HepG2 (cell line): Measurements from ENCODE around the gene MTA2. TPM values are rescaled to one million over a fixed set of nuclear protein-coding genes. Genes with fewer than 3 reads are reported as not detected.

ENCODE experiments used
- DDIT3 ChIP-seq: sonication (generic); formaldehyde crosslinking; IDR thresholded peaks from 2 replicates; pipeline ENCODE4 v1.4.0; 2020; ENCODE audit warnings: mild to moderate bottlenecking, missing genetic modification reagents
- EED ChIP-seq: sonication (generic); formaldehyde crosslinking; IDR thresholded peaks from 2 replicates; pipeline ENCODE4 v1.5.0; 2020; ENCODE audit warnings: mild to moderate bottlenecking, missing genetic modification reagents
- KDM4B ChIP-seq: sonication (generic); formaldehyde crosslinking; IDR thresholded peaks from 2 replicates; pipeline ENCODE4 v1.4.0; 2020; ENCODE audit warnings: missing genetic modification reagents
- SOX5 ChIP-seq: IDR thresholded peaks from 2 replicates; pipeline ENCODE4 v1.6.1; 2016; ENCODE audit warnings: borderline replicate concordance
- YEATS2 ChIP-seq: sonication (generic); formaldehyde crosslinking; IDR thresholded peaks from 2 replicates; pipeline ENCODE4 v1.4.0; 2020; ENCODE audit warnings: missing genetic modification reagents, borderline replicate concordance
- ZBTB4 ChIP-seq: sonication (generic); formaldehyde crosslinking; IDR thresholded peaks from 2 replicates; pipeline ENCODE4 v1.4.0; 2020; ENCODE audit warnings: missing genetic modification reagents, mild to moderate bottlenecking, borderline replicate concordance
- ZNF136 ChIP-seq: sonication (generic); formaldehyde crosslinking; IDR thresholded peaks from 2 replicates; pipeline ENCODE4 v1.8.1; 2022; ENCODE audit warnings: low read depth, mild to moderate bottlenecking, moderate library complexity, missing genetic modification reagents
- ZNF253 ChIP-seq: sonication (generic); formaldehyde crosslinking; IDR thresholded peaks from 2 replicates; pipeline ENCODE4 v1.8.0; 2022; ENCODE audit warnings: mild to moderate bottlenecking, missing genetic modification reagents, borderline replicate concordance
- ZNF572 ChIP-seq: sonication (generic); formaldehyde crosslinking; IDR thresholded peaks from 2 replicates; pipeline ENCODE4 v1.5.1; 2020; ENCODE audit warnings: mild to moderate bottlenecking, missing genetic modification reagents
- ZNF598 ChIP-seq: sonication (generic); formaldehyde crosslinking; IDR thresholded peaks from 2 replicates; pipeline ENCODE4 v1.5.1; 2020; ENCODE audit warnings: mild to moderate bottlenecking, missing genetic modification reagents, borderline replicate concordance
- polyA plus RNA-seq, 8 experiments: library from polyadenylated mRNA; depleted of rRNA in 3 of 8; stranded (reverse) in 7 of 8; unstranded in 1 of 8; fragments of >200 nt; fragmentation: Illumina TruSeq in 4 of 8; extraction: Trizol in 4 of 8; gene quantifications; 2 replicates each; pipeline versions ENCODE4 v1.2.1 to v1.2.3, GENCODE V29; 2011 to 2016; ENCODE audit warnings: low read depth in 4 of 8, missing spikeins in 1 of 8, mixed read lengths in 1 of 8; ENCODE audit not compliant: insufficient read depth in 1 of 8
- total RNA-seq, 5 experiments: library from RNA; depleted of rRNA; stranded (reverse); fragments of >200 nt; fragmentation: Illumina TruSeq; extraction: Trizol; gene quantifications; 2 replicates each; pipeline ENCODE4 v1.2.3, GENCODE V29; 2016; ENCODE audit warnings: low read depth in 1 of 5
- TF ChIP-seq, protein P1 (sequence below): sonication (generic); formaldehyde crosslinking; conservative IDR thresholded peaks from 2 replicates; pipeline ENCODE4 v1.5.0; 2020; ENCODE audit warnings: missing genetic modification reagents
- TF ChIP-seq, protein P2 (sequence below): sonication (generic); formaldehyde crosslinking; IDR thresholded peaks from 2 replicates; pipeline ENCODE4 v1.4.0; 2020; ENCODE audit warnings: missing genetic modification reagents, borderline replicate concordance

MTA2 gene
- total and polyA plus RNA-seq, 2 of the 13 experiments (the other 11 are each of a cell fraction or from before 2014, with no cell fraction given), result 14.0 to 70.0 TPM

DNA sequence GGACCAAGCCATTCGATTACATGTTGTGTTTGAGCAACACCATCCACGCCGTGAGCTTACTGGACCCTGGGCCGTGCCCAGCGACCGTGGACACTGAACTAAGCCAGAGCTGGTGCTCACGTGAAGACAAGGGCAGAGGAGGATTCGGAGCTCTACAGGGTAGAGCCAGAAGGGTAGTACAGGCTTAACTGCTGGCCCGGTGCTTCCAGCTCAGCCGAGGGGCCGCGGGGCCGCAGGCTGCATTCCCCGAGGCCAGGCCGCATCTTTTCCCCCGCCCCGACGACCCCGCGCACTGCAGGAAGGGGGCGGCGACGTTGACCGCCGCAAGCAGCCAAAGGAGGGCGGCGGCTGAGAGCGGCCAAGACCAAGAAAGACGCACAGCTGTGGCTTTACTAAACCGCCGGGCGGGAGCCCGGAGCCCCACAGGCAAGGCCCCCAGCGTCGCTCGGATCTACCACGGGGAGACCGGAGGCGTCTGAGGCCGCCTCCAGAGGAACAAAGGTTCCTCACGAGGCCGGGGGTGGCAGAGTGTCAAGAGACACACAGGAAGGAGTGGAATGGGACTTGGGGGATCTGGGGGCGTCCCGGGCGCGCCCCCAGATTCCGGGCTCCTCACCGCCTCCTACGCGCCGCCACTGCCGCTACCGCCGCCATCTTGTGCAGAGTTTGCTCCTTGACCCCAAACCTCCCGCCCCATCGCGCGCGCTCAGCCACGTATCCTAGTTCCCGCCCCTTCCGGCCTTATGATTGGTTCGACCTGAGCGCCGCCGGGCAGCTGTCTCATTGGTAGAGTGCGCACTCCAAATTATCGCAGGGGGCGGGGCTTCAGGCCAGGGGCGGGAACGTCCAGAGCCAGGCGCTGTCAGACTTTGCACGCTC is 44.5 kb upstream of the MTA2 start, which contains the start of gene GANAB (continued):
- TF ChIP-seq SOX5 (CRISPR knock-in tag), result peak; percentile 34; the same call in 1 of the 2 replicates
- no peak for TF ChIP-seq ZBTB4 (CRISPR knock-in tag)
- no peak for TF ChIP-seq KDM4B (CRISPR knock-in tag)
- 0 out of 2 replicates have a peak, but pooled peaks have one; percentile 33 for TF ChIP-seq YEATS2 (CRISPR knock-in tag)
- TF ChIP-seq ZNF253 (CRISPR knock-in tag), result no peak
- no peak for TF ChIP-seq EED (CRISPR knock-in tag)
- no peak for TF ChIP-seq ZNF598
- TF ChIP-seq ZNF136 (CRISPR knock-in tag), result no peak; the same call in 1 of the 2 replicates
- TF ChIP-seq, protein P1, sequence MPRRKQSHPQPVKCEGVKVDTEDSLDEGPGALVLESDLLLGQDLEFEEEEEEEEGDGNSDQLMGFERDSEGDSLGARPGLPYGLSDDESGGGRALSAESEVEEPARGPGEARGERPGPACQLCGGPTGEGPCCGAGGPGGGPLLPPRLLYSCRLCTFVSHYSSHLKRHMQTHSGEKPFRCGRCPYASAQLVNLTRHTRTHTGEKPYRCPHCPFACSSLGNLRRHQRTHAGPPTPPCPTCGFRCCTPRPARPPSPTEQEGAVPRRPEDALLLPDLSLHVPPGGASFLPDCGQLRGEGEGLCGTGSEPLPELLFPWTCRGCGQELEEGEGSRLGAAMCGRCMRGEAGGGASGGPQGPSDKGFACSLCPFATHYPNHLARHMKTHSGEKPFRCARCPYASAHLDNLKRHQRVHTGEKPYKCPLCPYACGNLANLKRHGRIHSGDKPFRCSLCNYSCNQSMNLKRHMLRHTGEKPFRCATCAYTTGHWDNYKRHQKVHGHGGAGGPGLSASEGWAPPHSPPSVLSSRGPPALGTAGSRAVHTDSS (CRISPR knock-in tag), result no peak
- TF ChIP-seq, protein P2, sequence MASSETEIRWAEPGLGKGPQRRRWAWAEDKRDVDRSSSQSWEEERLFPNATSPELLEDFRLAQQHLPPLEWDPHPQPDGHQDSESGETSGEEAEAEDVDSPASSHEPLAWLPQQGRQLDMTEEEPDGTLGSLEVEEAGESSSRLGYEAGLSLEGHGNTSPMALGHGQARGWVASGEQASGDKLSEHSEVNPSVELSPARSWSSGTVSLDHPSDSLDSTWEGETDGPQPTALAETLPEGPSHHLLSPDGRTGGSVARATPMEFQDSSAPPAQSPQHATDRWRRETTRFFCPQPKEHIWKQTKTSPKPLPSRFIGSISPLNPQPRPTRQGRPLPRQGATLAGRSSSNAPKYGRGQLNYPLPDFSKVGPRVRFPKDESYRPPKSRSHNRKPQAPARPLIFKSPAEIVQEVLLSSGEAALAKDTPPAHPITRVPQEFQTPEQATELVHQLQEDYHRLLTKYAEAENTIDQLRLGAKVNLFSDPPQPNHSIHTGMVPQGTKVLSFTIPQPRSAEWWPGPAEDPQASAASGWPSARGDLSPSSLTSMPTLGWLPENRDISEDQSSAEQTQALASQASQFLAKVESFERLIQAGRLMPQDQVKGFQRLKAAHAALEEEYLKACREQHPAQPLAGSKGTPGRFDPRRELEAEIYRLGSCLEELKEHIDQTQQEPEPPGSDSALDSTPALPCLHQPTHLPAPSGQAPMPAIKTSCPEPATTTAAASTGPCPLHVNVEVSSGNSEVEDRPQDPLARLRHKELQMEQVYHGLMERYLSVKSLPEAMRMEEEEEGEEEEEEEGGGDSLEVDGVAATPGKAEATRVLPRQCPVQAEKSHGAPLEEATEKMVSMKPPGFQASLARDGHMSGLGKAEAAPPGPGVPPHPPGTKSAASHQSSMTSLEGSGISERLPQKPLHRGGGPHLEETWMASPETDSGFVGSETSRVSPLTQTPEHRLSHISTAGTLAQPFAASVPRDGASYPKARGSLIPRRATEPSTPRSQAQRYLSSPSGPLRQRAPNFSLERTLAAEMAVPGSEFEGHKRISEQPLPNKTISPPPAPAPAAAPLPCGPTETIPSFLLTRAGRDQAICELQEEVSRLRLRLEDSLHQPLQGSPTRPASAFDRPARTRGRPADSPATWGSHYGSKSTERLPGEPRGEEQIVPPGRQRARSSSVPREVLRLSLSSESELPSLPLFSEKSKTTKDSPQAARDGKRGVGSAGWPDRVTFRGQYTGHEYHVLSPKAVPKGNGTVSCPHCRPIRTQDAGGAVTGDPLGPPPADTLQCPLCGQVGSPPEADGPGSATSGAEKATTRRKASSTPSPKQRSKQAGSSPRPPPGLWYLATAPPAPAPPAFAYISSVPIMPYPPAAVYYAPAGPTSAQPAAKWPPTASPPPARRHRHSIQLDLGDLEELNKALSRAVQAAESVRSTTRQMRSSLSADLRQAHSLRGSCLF, result no peak
- TF ChIP-seq ZNF572, result no peak
- no peak for TF ChIP-seq DDIT3 (CRISPR knock-in tag)
